Ascending aorta (tissue), 2 donors: ENCODE measurements around the gene OR10C1. TPM values are rescaled to one million over a fixed set of nuclear protein-coding genes. Genes with fewer than 3 reads are reported as not detected.

Experiments
- DNase-seq, 2 donors: peaks; one replicate each; pipeline ENCODE4 v3.0.0-alpha.2; 2019; ENCODE audit warnings: low spot score in 2 of 2
- H3K27ac ChIP-seq, 2 donors: fragments of 200-600 bp; sonication (generic); one replicate each; pipeline ENCODE4 v1.5.1; 2016 to 2017; ENCODE audit warnings: mild to moderate bottlenecking in 1 of 2
- H3K27me3 ChIP-seq: fragments of 200-600 bp; sonication (generic); one replicate; pipeline ENCODE4 v1.5.1; 2017
- H3K36me3 ChIP-seq, 2 donors: fragments of 200-600 bp; sonication (generic); one replicate each; pipeline ENCODE4 v1.5.1; 2016
- H3K4me1 ChIP-seq, 2 donors: fragments of 200-600 bp; sonication (generic); one replicate each; pipeline ENCODE4 v1.5.1; 2016 to 2017; ENCODE audit warnings: mild to moderate bottlenecking in 1 of 2
- H3K4me3 ChIP-seq, 2 donors: fragments of 200-600 bp; sonication (generic); one replicate each; pipeline ENCODE4 v1.5.1; 2016 to 2017; ENCODE audit warnings: mild to moderate bottlenecking in 1 of 2
- H3K9me3 ChIP-seq, 2 donors: fragments of 200-600 bp; sonication (generic); one replicate each; pipeline ENCODE4 v1.5.1; 2016
- intact Hi-C: fragments of 100-400 bp; cut with DNase I; formaldehyde crosslinking; loops from one replicate; pipeline ENCODE4 v1.15.1; 2023
- total RNA-seq: library from RNA; depleted of rRNA; stranded (reverse); fragments of >200 nt; gene quantifications from one replicate; pipeline ENCODE4 v1.1.0, GENCODE V29; 2016
- TF ChIP-seq, protein P1 (sequence below), 3 experiments: fragments of 200-600 bp in 2 of 3; fragments of 450-650 bp in 1 of 3; sonication (generic) in 2 of 3; IDR thresholded peaks; one replicate each; pipeline ENCODE4 v1.5.1; 2016 to 2019; ENCODE audit warnings: antibody characterized with exemption in 3 of 3, mild to moderate bottlenecking in 1 of 3, moderate library complexity in 1 of 3

OR10C1 gene, protein sequence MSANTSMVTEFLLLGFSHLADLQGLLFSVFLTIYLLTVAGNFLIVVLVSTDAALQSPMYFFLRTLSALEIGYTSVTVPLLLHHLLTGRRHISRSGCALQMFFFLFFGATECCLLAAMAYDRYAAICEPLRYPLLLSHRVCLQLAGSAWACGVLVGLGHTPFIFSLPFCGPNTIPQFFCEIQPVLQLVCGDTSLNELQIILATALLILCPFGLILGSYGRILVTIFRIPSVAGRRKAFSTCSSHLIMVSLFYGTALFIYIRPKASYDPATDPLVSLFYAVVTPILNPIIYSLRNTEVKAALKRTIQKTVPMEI
- total RNA-seq, result not detected

DNA sequence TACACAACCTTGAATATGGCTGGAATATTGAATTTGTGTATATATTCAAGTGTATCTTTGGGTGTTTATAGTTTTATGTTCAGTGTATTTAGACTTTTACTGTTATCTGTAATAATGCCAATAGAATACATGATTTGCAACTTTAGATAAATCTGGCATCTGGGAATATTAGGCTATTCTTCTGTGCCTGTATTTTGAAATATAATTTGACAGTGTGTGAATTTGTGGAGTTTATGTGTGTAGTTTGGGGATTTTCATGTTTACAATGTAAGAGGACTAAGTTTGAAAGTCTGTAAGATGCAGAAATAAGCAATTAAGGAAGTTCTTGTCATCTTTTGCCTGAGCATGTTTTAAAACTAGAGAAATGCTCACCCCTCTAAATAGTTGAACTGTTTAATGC, at the start of gene OR10C1:
OR10C1 (plus strand) TSS at position 301 of the 400 bp plus-strand sequence. CDS start 710 bp downstream, outside the sequence.
- no peaks in the 10 kb centered on the region for H3K9me3 ChIP-seq
- no peaks in the 10 kb centered on the region for H3K36me3 ChIP-seq
- TF ChIP-seq, protein P1, sequence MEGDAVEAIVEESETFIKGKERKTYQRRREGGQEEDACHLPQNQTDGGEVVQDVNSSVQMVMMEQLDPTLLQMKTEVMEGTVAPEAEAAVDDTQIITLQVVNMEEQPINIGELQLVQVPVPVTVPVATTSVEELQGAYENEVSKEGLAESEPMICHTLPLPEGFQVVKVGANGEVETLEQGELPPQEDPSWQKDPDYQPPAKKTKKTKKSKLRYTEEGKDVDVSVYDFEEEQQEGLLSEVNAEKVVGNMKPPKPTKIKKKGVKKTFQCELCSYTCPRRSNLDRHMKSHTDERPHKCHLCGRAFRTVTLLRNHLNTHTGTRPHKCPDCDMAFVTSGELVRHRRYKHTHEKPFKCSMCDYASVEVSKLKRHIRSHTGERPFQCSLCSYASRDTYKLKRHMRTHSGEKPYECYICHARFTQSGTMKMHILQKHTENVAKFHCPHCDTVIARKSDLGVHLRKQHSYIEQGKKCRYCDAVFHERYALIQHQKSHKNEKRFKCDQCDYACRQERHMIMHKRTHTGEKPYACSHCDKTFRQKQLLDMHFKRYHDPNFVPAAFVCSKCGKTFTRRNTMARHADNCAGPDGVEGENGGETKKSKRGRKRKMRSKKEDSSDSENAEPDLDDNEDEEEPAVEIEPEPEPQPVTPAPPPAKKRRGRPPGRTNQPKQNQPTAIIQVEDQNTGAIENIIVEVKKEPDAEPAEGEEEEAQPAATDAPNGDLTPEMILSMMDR (IDR thresholded peaks at IDR 0.05), result no peak
- intact Hi-C loops, result no loop called here
- no peak within 1 kb of the TSS for H3K4me3 ChIP-seq
- no peaks in the 10 kb centered on the region for H3K4me1 ChIP-seq
- DNase-seq, result no peak
- H3K27me3 ChIP-seq, result no peaks in the 10 kb centered on the region
- H3K27ac ChIP-seq, result no peak within 1 kb of the TSS

DNA sequence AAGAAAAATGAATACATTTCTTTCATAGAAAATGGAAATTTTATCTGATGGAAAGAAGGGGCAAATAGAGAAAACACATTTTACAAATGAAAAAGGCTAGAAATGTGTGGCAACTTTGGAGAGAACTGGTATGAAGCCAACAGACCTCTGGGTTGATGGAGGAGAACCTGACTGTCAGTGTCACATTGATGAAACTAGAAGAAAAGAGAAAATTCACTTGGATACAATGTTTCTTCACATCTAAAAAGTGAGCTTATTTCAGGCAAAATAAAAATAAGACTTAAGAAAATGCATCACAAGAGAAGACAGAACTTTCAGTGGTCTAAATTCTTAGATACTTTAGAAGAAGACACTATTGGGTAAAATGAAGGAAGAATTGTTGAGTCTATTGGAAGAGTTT, 43.8 kb upstream of the OR10C1 start, which contains the start of gene OR12D2:
OR12D2 (plus strand) TSS at position 301 of the 400 bp plus-strand sequence. CDS start 1,069 bp downstream, outside the sequence.
- Histone ChIP-seq H3K27ac (no peak within 1 kb of the TSS), H3K9me3 (no peaks in the 10 kb centered on the region), H3K4me3 (no peak within 1 kb of the TSS), H3K36me3 (no peaks in the 10 kb centered on the region), H3K27me3 (no peaks in the 10 kb centered on the region), H3K4me1 (no peaks in the 10 kb centered on the region)
- no peak for DNase-seq
- intact Hi-C loops, result no loop called here
- TF ChIP-seq, protein P1 (IDR thresholded peaks at IDR 0.05), result no peak

DNA sequence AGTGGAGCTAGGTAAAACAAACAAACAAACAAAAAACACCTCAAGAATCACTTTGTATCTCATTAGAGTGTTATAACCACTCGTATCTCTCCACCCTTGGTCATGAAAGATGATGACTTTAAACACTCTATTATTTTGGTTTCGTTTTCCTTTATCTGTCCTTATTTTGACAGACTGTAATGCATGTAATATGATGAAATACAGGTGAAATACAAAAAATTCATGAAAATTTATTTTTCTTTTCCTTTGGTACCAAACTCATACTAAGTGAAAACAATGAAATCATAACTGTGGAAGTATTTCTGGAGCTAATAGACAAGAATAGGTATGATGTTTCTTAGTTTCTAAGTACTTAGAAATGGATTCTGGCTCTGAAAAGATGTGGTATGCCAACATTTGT, 39.6 kb upstream of the OR10C1 start:
- Histone ChIP-seq H3K36me3 (no peaks in the 10 kb centered on the region), H3K27me3 (no peaks in the 10 kb centered on the region), H3K4me3 (no peak overlapping the region), H3K27ac (no peak overlapping the region), H3K9me3 (no peaks in the 10 kb centered on the region), H3K4me1 (no peaks in the 10 kb centered on the region)
- no peak for DNase-seq
- intact Hi-C loops, result no loop called here
- TF ChIP-seq, protein P1 (IDR thresholded peaks at IDR 0.05), result no peak

DNA sequence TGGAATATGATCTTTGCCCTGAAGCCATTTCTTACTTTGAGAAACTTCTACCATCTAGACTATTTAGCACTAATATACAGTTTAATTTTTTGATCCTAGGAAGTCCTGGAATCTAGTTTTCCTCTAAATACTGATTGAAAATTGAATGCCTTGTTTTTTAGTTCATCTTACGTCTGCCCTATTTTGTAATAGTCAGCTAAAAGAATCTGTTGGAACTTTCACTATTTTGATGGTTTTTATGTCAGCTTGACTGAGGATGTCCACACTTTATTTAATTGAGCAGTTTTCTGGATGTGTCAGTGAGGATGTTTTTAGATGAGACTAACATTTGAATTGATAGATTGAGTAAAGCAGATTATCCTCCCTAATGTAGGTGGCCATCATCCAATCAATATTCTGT, 35.3 kb upstream of the OR10C1 start:
- TF ChIP-seq, protein P1 (IDR thresholded peaks at IDR 0.05), result no peak
- DNase-seq, result no peak
- Histone ChIP-seq H3K36me3 (no peaks in the 10 kb centered on the region), H3K9me3 (no peaks in the 10 kb centered on the region), H3K27me3 (no peaks in the 10 kb centered on the region), H3K27ac (no peak overlapping the region), H3K4me3 (no peak overlapping the region), H3K4me1 (no peaks in the 10 kb centered on the region)
- intact Hi-C loops, result no loop called here

DNA sequence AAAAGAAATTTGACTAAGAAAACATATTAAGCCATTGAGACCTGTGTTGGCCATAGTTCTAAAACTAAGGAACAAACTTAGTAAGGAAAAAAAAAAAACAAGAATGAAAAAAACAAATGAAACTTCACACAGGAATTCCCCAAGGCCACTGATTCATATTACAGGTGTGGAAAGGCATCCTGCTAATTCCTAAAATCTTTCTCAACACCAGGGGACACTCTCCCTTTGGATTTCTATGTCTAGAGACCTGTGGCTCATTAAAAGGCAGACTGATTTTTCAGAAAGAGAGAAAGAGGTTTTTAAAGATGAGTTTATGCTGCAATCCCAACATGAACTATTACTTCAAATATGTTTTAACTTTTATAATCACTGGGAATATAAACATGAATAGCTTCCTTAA, 24.5 kb upstream of the OR10C1 start, which contains the start of gene OR12D1:
OR12D1 (plus strand) TSS at position 341 of the 400 bp plus-strand sequence.
- H3K27me3 ChIP-seq, result no peaks in the 10 kb centered on the region
- H3K27ac ChIP-seq, result no peak within 1 kb of the TSS
- peaks cover 0 to 3% of the 10 kb centered on the region in 2 donors for H3K9me3 ChIP-seq
- intact Hi-C loops, result no loop called here
- TF ChIP-seq, protein P1 (IDR thresholded peaks at IDR 0.05), result no peak
- H3K4me3 ChIP-seq, result no peak within 1 kb of the TSS
- DNase-seq, result no peak
- H3K36me3 ChIP-seq, result no peaks in the 10 kb centered on the region
- no peaks in the 10 kb centered on the region for H3K4me1 ChIP-seq
